NOMO-1 (cell line): ENCODE data around the gene TXNDC15.

ENCODE experiments used
- DNase-seq, 2 experiments: peaks; one replicate each; lab custom pipeline; 2025; ENCODE audit not compliant: unreplicated experiment in 2 of 2; lab: John Stamatoyannopoulos, UW

The TXNDC15 gene

GRCh38 chr5:134913795-134914194, 39.6 kb downstream of the TXNDC15 start:
- DNase-seq = no peak

DNA sequence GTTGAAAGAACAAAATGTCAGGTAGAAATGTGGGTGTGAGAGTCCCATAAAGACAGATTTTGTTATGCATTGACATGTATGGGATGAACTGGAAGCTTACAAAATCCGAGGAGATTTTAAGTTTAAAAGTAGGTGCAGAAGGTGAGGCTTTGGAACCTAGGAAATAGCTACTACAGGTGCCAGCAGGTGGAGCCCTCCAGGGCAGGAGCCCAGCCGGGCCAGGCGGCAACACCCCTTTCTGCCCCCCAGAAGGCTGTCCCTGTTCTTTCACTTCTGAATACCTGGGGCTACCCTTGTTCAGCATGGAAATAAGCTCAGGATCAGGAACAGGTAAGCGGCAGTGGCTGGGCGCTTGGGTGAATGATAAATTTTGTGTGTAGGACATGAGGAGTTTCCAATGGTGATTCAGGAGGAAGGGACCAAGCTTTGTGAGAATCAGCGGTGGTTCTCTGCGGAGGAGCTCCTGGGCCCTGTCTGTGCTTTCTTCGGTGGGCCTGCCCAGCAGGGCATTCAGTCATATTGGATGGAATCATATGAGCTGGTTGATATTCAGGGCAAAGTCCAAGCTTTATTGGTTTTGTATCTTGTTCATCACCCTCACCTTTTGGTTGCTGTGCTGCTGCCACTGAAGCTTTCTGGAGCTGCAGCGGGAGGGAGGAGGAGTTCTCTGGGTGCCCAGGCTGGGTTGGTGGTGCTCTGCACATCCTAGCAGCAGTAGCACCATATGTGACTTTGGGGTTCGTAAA, 43.1 kb downstream of the TXNDC15 start:
- no peak for DNase-seq

GRCh38 chr5:134918861-134919260, 44.7 kb downstream of the TXNDC15 start:
- no peak for DNase-seq

- no peak for DNase-seq
Measured at GRCh38 chr5:134920848-134921575, 46.8 kb downstream of the TXNDC15 start.

DNA sequence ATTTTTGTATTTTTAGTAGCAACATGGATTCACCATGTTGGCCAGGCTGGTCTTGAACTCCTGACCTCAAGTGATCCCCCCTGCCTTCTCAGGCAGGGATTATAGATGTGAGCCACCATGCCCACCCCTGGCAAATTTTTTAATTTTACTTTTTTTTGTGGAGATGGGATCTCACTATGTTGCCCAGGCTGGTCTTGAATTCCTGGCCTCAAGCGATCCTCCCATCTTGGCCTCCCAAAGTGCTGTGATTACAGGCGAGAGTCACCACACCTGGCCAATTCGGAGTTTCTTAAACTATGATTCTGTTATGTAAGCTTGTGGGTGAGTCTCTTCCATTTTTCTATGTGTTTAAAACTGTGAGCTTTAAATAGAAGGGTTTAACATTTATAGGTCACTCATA, 58.3 kb downstream of the TXNDC15 start:
- DNase-seq = no peak

- no peak for DNase-seq
Measured at GRCh38 chr5:134934202-134934601, 60.0 kb downstream of the TXNDC15 start.

- no peak for DNase-seq
Measured at GRCh38 chr5:134935711-134936602, 61.8 kb downstream of the TXNDC15 start.

DNA sequence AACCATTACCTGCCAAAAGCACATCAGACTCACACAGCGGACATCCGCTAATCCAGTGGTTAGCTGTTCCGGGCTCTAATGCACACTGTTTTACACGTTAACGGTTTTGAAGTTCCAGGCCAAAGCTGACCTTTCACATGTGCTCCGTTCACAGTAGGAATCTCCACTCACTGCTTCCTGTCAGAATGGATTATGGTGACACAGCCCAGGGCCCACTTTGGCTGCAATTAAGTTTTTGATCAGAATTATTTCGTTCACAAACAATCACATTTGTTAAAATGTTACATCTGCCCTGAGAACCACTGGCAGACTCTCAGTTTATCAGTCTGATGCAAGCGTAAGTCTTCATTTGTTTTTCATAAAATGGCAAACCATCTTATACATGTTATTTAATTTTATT, 63.4 kb downstream of the TXNDC15 start:
- DNase-seq = no peak

GRCh38 chr5:134938030-134938429, 63.9 kb downstream of the TXNDC15 start:
- no peak for DNase-seq

GRCh38 chr5:134939500-134939899, 65.3 kb downstream of the TXNDC15 start:
- DNase-seq = no peak

DNA sequence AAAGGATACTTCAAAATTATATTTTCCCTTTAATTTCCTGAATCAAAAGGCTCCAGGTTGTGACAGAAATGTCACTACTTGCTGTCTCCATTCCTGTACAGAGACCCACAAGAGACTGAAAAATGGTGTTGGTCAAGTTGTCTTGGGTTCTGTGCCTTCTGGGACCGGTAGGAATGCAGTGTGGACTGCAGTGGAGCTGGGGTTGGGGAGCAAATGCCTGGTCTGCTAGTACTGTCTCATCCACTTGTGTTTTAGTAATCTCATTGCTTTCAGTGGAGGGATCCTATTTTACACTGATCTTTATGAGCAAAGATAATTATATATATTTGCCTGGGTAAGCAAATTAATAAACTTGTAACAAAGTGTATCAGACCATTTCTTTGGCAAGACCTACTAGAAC, 69.4 kb downstream of the TXNDC15 start:
- DNase-seq = no peak

DNA sequence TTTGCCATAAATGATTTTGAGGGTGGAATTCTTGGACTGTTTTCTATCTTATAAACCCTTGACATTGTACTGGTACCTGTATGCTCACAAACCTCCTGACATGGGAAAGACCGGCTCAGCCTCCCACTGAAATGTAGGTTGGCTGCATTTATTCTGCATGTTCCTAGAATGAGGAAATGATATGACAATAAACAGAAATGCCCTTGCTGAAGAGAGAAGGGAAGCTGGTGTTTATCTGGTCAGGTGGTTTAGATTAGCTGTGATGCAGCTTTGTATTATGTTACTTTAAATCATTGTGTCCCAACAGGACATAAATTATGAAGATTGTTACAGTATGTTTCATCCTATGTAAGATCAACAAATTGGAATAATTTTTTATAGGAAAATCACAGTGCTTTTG, 70.5 kb downstream of the TXNDC15 start:
- no peak for DNase-seq

GRCh38 chr5:134945041-134945440, 70.9 kb downstream of the TXNDC15 start:
- no peak for DNase-seq

DNA sequence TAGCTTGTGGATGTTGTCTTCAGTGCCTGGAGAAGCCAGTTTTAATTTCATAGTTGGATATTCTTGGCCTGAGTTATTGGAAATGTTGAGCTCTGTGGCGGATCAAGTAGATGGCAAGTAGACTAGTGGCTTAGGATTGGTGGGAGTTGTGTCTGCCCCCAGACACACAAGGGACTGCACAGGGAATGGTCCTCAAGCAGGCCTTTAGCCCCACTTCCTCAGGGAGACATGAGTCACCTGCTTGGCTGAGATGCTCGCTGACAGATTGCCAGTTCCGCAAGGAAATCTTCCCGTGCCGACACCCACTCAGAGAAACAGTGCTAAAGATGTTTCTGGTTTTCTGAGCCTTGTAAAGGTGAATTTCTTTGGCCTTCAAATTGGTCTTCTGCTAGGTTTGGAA, 74.7 kb downstream of the TXNDC15 start:
- no peak for DNase-seq

DNA sequence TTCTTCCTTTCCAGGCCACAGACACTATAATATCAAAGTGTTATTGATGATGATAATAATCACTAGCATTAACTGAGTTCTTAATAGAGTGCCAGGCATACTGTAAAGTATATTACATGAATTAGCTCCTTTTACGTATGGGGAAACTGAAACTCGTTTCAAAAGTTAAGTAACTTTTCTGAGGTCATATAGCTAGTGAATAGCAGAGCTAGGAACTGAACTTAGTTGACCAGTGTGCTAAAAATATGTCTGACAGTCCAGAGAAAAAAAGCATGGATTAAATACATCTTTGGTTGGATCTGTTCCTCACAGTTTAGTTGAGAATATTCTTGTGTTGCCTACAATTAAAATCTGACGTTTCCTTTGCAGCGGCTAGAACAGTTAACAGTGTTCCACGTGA, 75.1 kb downstream of the TXNDC15 start:
- DNase-seq = no peak
